Measurements from ENCODE around the gene ZCCHC2.

- TF ChIP-seq EZH2 (IDR thresholded peaks at IDR 0.05; ENCODE audit: low read length), result no peak
- no peak for TF ChIP-seq CTCF (optimal IDR thresholded peaks at IDR 0.05 in 1 of 3, IDR thresholded peaks at IDR 0.05 in 1 of 3, conservative IDR thresholded peaks at IDR 0.05 in 1 of 3; ENCODE audit: extremely low read depth in 1 of 3, insufficient read depth in 2 of 3, low read length in 3 of 3)
Observed at GRCh38 chr18:62498616-62499262, 24.1 kb upstream of the ZCCHC2 start.
